Activated naive CD8-positive, alpha-beta T cell treated with anti-CD3 and anti-CD28 coated beads, Interleukin-2, amount 50 U/mL, for 24 hours (primary cell): Measurements from ENCODE around the gene PITRM1.

Experiments
- ATAC-seq: fragments of 150-1000 bp; cut with Tn5 transposase; one replicate; pipeline ENCODE4 v1.10.0; 2021
- DNase-seq: peaks from one replicate; pipeline ENCODE4 v3.0.0; 2021
- H3K27ac Mint-ChIP-seq: one replicate; pipeline ENCODE4 v1.8.0; 2021; ENCODE audit warnings: mild to moderate bottlenecking, mixed read lengths
- H3K27me3 Mint-ChIP-seq: one replicate; pipeline ENCODE4 v1.8.0; 2021; ENCODE audit warnings: mixed read lengths
- H3K36me3 Mint-ChIP-seq: one replicate; pipeline ENCODE4 v1.8.0; 2021; ENCODE audit warnings: low read depth, mixed read lengths
- H3K4me1 Mint-ChIP-seq: one replicate; pipeline ENCODE4 v1.8.0; 2021; ENCODE audit warnings: mixed read lengths
- H3K4me3 Mint-ChIP-seq: one replicate; pipeline ENCODE4 v1.8.0; 2021; ENCODE audit warnings: mild to moderate bottlenecking, moderate library complexity, mixed read lengths
- H3K9me3 Mint-ChIP-seq: one replicate; pipeline ENCODE4 v1.8.0; 2021; ENCODE audit warnings: mixed read lengths

Gene PITRM1

DNA sequence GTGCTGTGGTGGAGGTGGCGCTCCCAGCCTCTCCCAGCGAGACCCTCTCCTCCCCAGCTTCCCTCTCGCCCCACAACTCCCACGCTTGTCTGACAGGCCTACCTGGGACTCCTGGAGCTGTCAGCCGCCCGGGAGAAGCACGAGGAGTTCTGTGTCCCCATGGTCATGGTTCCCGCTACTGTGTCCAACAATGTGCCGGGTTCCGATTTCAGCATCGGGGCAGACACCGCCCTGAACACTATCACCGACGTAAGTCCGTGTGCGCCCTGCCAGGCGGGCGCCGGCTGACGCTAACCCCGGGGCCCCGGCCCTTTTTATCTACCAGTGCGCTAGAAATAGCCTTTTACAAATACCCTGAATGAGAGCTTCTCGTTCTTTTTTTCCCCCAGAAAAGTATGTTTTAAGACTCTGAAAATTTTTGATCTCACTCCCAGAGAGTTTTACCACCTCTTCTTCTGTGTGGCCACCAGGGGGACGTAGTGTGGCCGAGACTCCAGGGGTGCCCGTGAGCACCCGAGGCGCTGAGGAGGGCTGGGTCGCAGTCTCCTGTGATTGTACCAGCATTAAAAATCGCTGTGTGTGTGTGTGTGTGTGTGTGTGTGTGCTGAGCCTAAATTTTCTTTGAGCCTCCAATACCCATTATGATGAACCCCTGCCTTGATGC lies 52.7 kb downstream of the PITRM1 start:
- Mint-ChIP-seq H3K36me3 (peaks cover 60% of the 10 kb centered on the region), H3K27me3 (no peaks in the 10 kb centered on the region), H3K4me3 (no peak overlapping the region), H3K4me1 (no peaks in the 10 kb centered on the region), H3K27ac (no peak overlapping the region), H3K9me3 (no peaks in the 10 kb centered on the region)
- DNase-seq (no peak), ATAC-seq (no peak)

DNA sequence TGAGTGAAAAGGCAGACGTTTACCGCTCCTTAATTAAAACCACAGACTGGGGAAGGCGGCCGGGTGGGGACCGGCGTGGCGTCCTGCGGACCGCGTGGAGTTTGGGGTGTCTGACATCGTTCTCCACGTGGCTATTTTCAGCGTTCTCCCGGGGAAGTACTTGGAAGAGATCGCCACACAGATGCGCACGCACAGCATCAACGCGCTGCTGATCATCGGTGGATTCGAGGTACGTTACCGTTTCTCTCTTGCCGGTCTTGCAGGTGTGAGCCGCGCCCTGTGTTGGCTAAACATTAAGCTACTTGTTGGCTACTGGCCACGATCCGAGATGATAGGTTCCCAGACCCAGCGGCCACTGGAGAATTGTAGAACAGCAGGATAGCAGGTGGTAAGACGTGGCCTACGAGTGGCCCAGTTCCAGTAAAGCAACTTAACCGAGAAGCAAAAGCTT lies 53.9 kb downstream of the PITRM1 start:
- no peak for DNase-seq
- ATAC-seq, result no peak
- no peak overlapping the region for H3K27ac Mint-ChIP-seq
- H3K9me3 Mint-ChIP-seq, result no peaks in the 10 kb centered on the region
- no peaks in the 10 kb centered on the region for H3K4me1 Mint-ChIP-seq
- H3K27me3 Mint-ChIP-seq, result no peaks in the 10 kb centered on the region
- H3K4me3 Mint-ChIP-seq, result no peak overlapping the region
- H3K36me3 Mint-ChIP-seq, result peaks cover 70% of the 10 kb centered on the region

DNA sequence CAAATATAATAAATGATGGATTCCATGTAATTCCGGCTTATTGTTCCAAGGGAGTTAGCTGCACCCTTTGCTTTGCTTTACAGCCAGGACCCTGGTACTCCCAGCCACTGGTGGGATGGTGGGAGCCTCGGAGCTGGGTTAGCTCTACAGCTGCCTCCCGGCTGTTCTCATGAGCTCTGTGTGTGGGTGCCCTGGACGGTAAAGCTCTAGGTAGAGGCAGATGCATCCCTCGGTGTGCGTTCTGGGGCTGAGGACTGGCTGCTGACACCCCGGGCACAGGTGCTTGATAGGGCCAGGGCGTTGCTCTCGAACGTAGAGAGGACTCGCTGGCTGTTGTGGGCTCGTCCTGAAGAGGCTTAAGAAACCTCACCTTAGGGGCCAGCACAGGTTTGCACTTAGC lies 55.1 kb downstream of the PITRM1 start:
- no peak for ATAC-seq
- H3K4me3 Mint-ChIP-seq, result no peak overlapping the region
- peaks cover 73% of the 10 kb centered on the region for H3K36me3 Mint-ChIP-seq
- no peaks in the 10 kb centered on the region for H3K27me3 Mint-ChIP-seq
- no peak for DNase-seq
- H3K9me3 Mint-ChIP-seq, result no peaks in the 10 kb centered on the region
- H3K4me1 Mint-ChIP-seq, result no peaks in the 10 kb centered on the region
- no peak overlapping the region for H3K27ac Mint-ChIP-seq

DNA sequence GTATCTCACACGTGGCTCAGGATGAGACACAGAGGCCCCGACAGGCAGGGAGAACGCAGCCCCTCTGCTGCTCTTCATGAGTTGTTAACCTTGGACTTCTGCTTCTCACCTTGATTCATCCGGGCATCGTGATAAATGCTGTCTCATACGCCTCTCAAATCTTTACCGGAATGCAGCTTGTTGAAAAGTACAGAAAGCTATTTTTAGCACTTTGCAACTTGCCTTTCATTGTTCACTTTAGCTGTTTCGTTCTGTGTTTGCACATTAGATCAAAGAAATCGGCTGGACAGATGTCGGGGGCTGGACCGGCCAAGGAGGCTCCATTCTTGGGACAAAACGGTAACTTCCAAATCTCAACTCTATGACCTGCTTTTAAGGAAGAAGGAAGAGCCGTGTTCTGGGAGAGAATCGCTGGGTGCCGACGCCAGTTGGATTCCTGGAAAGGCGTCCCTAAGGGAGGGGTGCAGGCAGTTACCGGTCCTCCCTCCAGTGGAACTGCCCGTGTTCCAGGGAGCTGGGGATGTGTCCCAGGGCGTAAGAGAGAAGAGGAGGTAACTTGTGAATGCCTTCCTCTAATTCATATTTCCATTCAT lies 56.0 kb downstream of the PITRM1 start:
- Mint-ChIP-seq H3K4me3 (no peak overlapping the region), H3K36me3 (peaks cover 74% of the 10 kb centered on the region), H3K4me1 (no peaks in the 10 kb centered on the region), H3K27ac (no peak overlapping the region), H3K9me3 (no peaks in the 10 kb centered on the region), H3K27me3 (no peaks in the 10 kb centered on the region)
- DNase-seq, result no peak
- no peak for ATAC-seq

DNA sequence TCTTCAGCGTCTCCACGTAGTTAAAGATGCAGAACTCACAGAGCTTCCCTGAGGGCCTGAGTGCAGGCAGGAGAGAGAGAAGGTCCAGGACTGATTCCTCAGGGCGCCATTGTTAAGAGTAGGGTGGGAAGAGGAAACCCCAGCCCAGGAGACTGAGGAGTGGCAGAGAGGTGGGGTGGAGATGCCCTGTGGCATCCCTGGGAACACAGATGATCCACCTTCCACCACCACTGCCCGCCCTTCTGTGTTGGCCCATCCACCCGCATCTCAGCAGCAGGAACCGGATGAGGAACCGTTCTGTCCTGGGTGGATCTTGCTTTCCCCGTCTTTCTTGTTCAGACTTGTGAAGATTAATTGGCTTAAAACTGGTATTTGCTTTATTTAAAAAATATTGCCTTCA lies 56.9 kb downstream of the PITRM1 start:
- Mint-ChIP-seq H3K27me3 (no peaks in the 10 kb centered on the region), H3K27ac (no peak overlapping the region), H3K4me3 (no peak overlapping the region), H3K9me3 (no peaks in the 10 kb centered on the region), H3K36me3 (peaks cover 79% of the 10 kb centered on the region), H3K4me1 (peaks cover 3% of the 10 kb centered on the region)
- ATAC-seq, result no peak
- DNase-seq, result no peak

DNA sequence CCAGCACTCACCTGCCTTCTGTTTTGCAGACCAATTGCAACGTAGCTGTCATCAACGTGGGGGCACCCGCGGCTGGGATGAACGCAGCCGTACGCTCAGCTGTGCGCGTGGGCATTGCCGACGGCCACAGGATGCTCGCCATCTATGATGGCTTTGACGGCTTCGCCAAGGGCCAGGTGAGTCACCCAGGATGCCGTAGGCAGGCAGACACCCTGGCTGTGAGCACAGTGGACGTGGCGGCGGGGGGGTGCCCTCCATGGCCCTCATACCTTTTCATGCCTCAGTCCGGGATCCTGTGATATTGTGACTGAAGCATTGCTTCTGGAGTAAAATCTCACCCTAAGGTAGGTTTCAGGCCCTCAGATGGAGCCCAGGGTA lies 59.2 kb downstream of the PITRM1 start:
- H3K27ac Mint-ChIP-seq, result peak overlapping the region; percentile 31
- H3K36me3 Mint-ChIP-seq, result peaks cover 86% of the 10 kb centered on the region
- H3K9me3 Mint-ChIP-seq, result no peaks in the 10 kb centered on the region
- no peak overlapping the region for H3K4me3 Mint-ChIP-seq
- ATAC-seq (no peak), DNase-seq (no peak)
- H3K27me3 Mint-ChIP-seq, result no peaks in the 10 kb centered on the region
- peaks cover 3% of the 10 kb centered on the region for H3K4me1 Mint-ChIP-seq

DNA sequence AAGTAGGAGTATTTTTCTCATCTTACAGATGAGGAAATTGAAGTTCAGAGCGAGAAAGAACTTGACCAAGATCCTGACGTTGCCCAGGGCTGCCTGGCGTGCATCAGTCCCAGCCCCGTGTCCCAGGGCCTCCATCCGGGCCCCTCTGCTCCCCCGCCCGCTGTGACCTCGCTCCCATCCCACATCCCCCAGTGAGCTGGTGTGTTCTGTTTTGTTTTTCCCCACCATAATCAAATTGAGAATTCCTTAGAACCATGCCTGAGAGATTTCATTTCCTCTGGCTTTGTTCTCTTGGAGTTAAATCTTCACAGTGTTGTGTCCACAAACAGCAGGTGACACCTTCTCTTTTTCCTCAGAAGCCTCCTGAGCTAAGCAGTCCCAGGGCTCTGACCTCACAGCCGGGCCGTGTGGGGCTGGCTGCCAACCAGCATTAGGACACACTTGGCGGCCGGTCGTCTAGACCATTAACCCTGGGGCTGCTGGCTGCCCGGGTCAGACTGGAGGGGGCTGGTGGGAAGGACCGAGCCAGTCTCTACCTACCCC lies 60.9 kb downstream of the PITRM1 start:
- no peak overlapping the region for H3K27ac Mint-ChIP-seq
- ATAC-seq, result no peak
- no peaks in the 10 kb centered on the region for H3K27me3 Mint-ChIP-seq
- no peak for DNase-seq
- peaks cover 88% of the 10 kb centered on the region for H3K36me3 Mint-ChIP-seq
- no peaks in the 10 kb centered on the region for H3K9me3 Mint-ChIP-seq
- no peak overlapping the region for H3K4me3 Mint-ChIP-seq
- peaks cover 3% of the 10 kb centered on the region for H3K4me1 Mint-ChIP-seq

DNA sequence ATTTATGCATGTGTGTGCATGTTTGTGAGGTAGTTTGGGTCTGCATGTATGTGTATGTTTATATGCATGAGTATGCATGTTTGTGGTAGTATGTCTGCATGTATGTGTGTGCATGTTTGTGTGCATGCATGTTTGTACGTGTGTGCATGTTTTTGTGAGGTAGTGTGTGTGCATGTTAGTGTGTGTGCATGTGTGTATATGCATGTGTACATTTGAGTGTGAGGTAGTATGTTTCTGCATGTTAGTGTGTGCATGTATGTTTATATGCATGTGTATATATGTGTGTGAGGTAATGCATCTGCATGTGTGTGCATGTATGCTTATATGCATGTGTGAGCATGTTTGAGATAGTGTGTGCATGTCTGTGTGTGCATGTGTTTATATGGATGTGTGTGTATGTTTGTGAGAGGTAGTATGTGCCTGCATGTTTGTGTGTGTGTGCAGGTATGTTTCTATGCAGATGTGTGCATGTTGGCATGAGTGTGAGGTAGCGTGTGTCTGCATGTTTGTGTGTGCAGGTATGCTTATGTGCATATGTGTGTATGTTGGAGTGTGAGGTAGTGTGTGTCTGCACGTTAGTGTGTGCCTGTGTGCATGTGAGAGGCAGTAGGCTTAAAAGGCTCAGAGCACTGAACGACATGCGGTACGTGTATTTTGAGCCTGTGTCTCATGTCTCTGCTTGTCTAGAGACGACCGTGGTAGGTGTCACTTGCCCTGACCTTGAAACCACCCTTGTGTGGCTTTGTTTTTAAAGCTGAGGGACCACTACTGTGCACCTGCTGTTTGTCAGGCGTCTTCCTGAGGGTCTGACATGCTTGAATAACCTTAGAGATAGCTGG lies 61.6 kb downstream of the PITRM1 start:
- no peak overlapping the region for H3K4me3 Mint-ChIP-seq
- H3K27ac Mint-ChIP-seq, result peak overlapping the region; percentile 4
- no peaks in the 10 kb centered on the region for H3K27me3 Mint-ChIP-seq
- no peak for DNase-seq
- H3K4me1 Mint-ChIP-seq, result peaks cover 3% of the 10 kb centered on the region
- peaks cover 81% of the 10 kb centered on the region for H3K36me3 Mint-ChIP-seq
- ATAC-seq, result no peak
- no peaks in the 10 kb centered on the region for H3K9me3 Mint-ChIP-seq

DNA sequence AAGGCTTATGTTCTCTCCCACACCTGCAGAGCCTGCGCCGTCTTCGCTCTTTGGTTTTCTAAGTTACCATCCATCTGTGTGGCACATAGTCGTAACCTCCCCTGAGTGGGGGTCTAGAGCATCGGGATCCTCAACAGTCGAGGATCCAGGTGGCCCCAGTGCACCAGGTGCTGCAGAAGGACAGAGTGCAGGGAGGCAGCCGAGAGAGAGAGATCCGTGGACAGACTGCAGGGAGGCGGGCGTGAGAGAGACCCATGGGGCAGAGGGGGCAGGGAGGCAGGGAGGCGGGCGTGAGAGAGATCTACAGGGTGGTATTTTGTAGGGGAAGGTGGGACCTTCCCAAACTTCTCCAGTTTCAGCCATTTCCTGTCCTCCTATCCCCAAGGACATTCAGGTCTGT lies 62.9 kb downstream of the PITRM1 start:
- DNase-seq (no peak), ATAC-seq (no peak)
- Mint-ChIP-seq H3K36me3 (peaks cover 76% of the 10 kb centered on the region), H3K27me3 (no peaks in the 10 kb centered on the region), H3K4me1 (peaks cover 3% of the 10 kb centered on the region), H3K27ac (no peak overlapping the region), H3K4me3 (no peak overlapping the region), H3K9me3 (no peaks in the 10 kb centered on the region)

DNA sequence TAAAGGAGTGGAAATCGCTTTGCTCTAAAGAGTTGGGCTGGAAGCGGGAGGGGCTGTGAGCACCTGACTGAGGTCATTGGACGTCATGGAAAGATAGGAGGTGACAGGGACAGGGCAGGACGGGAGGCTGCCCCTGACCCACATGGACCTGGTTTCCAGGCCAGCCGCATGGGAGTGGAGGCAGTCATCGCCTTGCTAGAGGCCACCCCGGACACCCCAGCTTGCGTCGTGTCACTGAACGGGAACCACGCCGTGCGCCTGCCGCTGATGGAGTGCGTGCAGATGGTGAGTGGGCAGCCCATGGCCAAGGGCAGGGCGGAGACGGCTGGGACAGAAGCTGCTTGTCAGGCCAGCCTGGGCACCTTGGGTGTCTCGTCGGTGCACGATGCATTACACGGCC lies 63.4 kb downstream of the PITRM1 start:
- H3K36me3 Mint-ChIP-seq, result peaks cover 77% of the 10 kb centered on the region
- no peak overlapping the region for H3K4me3 Mint-ChIP-seq
- H3K27ac Mint-ChIP-seq, result no peak overlapping the region
- H3K4me1 Mint-ChIP-seq, result peaks cover 3% of the 10 kb centered on the region
- DNase-seq (no peak), ATAC-seq (no peak)
- H3K27me3 Mint-ChIP-seq, result no peaks in the 10 kb centered on the region
- H3K9me3 Mint-ChIP-seq, result no peaks in the 10 kb centered on the region

DNA sequence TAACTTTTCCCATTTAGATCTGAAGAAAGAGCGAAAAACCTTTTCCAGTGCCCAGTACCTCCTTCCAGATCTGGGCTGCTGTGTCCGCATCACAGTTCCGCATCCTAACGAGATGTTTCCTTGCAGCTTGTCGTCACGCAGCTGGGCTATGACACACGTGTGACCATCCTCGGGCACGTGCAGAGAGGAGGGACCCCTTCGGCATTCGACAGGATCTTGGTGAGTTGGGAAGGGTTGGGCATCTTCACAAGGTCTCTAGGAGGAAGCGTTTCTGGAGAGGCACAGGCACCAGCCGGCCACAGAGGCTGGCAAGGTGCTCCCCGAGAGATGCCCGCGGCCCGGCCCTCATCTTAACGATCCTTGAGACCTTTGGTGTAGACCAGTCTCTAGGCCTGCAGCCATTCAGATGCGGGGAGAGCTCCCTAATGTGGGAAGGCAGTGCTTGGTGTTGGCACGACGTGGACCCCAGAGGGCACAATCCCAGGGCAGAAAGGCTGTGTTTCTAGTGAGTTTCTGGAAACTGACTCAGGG lies 63.9 kb downstream of the PITRM1 start:
- H3K4me1 Mint-ChIP-seq, result peaks cover 3% of the 10 kb centered on the region
- H3K9me3 Mint-ChIP-seq, result no peaks in the 10 kb centered on the region
- no peak overlapping the region for H3K27ac Mint-ChIP-seq
- ATAC-seq, result no peak
- peaks cover 77% of the 10 kb centered on the region for H3K36me3 Mint-ChIP-seq
- no peak for DNase-seq
- H3K27me3 Mint-ChIP-seq, result no peaks in the 10 kb centered on the region
- no peak overlapping the region for H3K4me3 Mint-ChIP-seq

DNA sequence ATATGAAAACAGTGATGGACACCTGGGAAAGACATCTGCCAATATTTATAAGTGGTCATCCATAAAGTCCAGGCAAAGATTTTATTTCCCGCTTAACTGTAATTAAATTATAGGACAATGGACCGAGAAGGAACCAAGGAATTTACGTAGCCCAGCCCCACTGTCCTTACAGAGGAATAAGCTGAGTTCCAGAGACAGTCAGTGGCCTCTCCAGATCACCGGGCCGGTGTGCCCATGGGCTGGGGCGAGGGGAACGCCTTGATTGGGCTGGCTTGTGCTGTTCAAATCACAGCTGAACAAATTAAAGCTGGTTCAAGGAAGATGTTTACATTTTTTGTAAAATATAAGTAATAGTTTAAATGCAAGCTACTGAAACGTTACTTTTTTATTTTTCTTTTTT lies 64.5 kb downstream of the PITRM1 start:
- peaks cover 76% of the 10 kb centered on the region for H3K36me3 Mint-ChIP-seq
- peaks cover 3% of the 10 kb centered on the region for H3K4me1 Mint-ChIP-seq
- H3K9me3 Mint-ChIP-seq, result no peaks in the 10 kb centered on the region
- H3K27ac Mint-ChIP-seq, result no peak overlapping the region
- no peaks in the 10 kb centered on the region for H3K27me3 Mint-ChIP-seq
- H3K4me3 Mint-ChIP-seq, result no peak overlapping the region
- DNase-seq (no peak), ATAC-seq (no peak)

DNA sequence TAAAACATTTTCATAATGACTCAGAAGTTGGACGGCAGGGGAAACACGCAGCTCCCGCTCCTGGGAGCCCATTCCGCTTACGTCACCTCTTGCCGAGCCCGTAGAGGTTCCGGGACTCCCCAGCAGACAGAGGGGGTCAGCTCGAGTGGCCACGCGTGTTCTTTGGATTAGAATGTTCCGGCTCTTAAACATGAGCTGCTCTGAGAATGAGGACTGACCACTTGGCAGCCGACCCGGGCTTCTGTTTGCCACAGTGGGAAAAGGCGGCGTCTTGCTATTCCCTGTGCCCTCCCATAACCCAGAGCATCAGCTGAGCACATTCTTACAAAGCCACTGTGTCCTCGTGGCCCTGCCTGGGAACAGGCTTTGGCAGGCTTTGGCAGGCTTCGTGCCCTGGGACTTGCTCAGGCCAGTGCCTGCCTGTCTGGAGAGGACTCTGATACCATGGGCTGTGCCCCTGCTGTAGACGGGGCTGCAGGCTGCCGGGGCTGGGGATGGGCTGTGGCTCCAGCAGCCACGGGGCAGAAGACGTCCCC lies 65.1 kb downstream of the PITRM1 start:
- peaks cover 3% of the 10 kb centered on the region for H3K4me1 Mint-ChIP-seq

DNA sequence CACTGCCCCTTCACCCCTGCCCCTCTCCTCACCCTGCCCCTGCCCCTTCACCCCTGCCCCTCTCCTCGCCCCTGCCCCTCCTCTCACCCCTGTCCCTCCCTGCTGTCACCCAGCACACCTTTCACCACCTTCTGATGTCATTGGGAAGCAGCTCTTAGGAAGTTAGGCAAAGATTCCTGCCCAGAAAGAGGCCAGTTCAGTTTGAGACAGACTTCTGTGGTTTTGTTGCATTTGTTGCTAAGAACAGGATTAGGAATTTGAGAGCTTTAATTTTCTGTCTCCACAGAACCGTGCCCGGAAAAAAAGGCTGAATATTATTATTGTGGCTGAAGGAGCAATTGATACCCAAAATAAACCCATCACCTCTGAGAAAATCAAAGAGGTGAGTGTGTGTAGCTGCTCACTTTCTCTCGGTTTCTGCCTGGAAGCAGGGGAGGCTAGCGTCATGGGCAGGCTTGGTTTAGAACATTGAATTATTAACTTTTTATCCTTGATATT lies 65.6 kb downstream of the PITRM1 start:
- Mint-ChIP-seq H3K36me3 (peaks cover 75% of the 10 kb centered on the region), H3K4me1 (peaks cover 3% of the 10 kb centered on the region), H3K9me3 (no peaks in the 10 kb centered on the region), H3K4me3 (no peak overlapping the region), H3K27me3 (no peaks in the 10 kb centered on the region), H3K27ac (no peak overlapping the region)
- DNase-seq, result no peak
- no peak for ATAC-seq

More for the DNA sequence above, 65.1 kb downstream of the PITRM1 start:
- no peak for DNase-seq
- Mint-ChIP-seq H3K36me3 (peaks cover 76% of the 10 kb centered on the region), H3K9me3 (no peaks in the 10 kb centered on the region), H3K27ac (no peak overlapping the region), H3K27me3 (no peaks in the 10 kb centered on the region), H3K4me3 (no peak overlapping the region)
- no peak for ATAC-seq
